Measurements from ENCODE around the gene KLHL14.

The KLHL14 gene

GRCh38 chr18:32769586-32770053 is 3.2 kb downstream of the KLHL14 start:
- no peak for DNase-seq

- DNase-seq: no peak
These were observed 3.7 kb downstream of the KLHL14 start for GRCh38 chr18:32769071-32769585.

- DNase-seq: no peak
These were observed 5.4 kb downstream of the KLHL14 start for GRCh38 chr18:32767400-32767799.

- no peak for DNase-seq
These were observed 8.1 kb downstream of the KLHL14 start for GRCh38 chr18:32764611-32765244.

GRCh38 chr18:32763293-32763692 is 9.5 kb downstream of the KLHL14 start:
- DNase-seq: no peak

- no peak for DNase-seq
These were observed 11.6 kb downstream of the KLHL14 start for GRCh38 chr18:32761231-32761630.

GRCh38 chr18:32760391-32760790 is 12.4 kb downstream of the KLHL14 start:
- no peak for DNase-seq

- no peak for DNase-seq
These were observed 13.1 kb downstream of the KLHL14 start for GRCh38 chr18:32759611-32760167.

GRCh38 chr18:32754508-32755263 is 18.1 kb downstream of the KLHL14 start:
- no peak for DNase-seq

- DNase-seq: no peak
These were observed 19.1 kb downstream of the KLHL14 start for GRCh38 chr18:32753656-32754260.

GRCh38 chr18:32750328-32750727 is 22.5 kb downstream of the KLHL14 start:
- no peak for DNase-seq

- no peak for DNase-seq
These were observed 23.0 kb downstream of the KLHL14 start for GRCh38 chr18:32749809-32750208.

- DNase-seq: no peak
These were observed 30.2 kb downstream of the KLHL14 start for GRCh38 chr18:32742579-32742978.

- no peak for DNase-seq
These were observed 37.0 kb downstream of the KLHL14 start for GRCh38 chr18:32735781-32736180.

- no peak for DNase-seq
These were observed 38.4 kb downstream of the KLHL14 start for GRCh38 chr18:32734442-32734841.

GRCh38 chr18:32732165-32732564 is 40.7 kb downstream of the KLHL14 start:
- DNase-seq: no peak

GRCh38 chr18:32730620-32731091 is 42.2 kb downstream of the KLHL14 start:
- no peak for DNase-seq

GRCh38 chr18:32730068-32730467 is 42.8 kb downstream of the KLHL14 start:
- DNase-seq: no peak

- no peak for DNase-seq
These were observed 48.6 kb downstream of the KLHL14 start for GRCh38 chr18:32724071-32724749.

GRCh38 chr18:32722279-32722678 is 50.5 kb downstream of the KLHL14 start:
- no peak for DNase-seq

GRCh38 chr18:32717126-32717525 is 55.7 kb downstream of the KLHL14 start:
- no peak for DNase-seq

GRCh38 chr18:32714571-32715148 is 58.2 kb downstream of the KLHL14 start:
- no peak for DNase-seq

Measured in effector CD8-positive, alpha-beta T cell (primary cell).